ENCODE results near the gene TMEM270.

The TMEM270 gene

DNA sequence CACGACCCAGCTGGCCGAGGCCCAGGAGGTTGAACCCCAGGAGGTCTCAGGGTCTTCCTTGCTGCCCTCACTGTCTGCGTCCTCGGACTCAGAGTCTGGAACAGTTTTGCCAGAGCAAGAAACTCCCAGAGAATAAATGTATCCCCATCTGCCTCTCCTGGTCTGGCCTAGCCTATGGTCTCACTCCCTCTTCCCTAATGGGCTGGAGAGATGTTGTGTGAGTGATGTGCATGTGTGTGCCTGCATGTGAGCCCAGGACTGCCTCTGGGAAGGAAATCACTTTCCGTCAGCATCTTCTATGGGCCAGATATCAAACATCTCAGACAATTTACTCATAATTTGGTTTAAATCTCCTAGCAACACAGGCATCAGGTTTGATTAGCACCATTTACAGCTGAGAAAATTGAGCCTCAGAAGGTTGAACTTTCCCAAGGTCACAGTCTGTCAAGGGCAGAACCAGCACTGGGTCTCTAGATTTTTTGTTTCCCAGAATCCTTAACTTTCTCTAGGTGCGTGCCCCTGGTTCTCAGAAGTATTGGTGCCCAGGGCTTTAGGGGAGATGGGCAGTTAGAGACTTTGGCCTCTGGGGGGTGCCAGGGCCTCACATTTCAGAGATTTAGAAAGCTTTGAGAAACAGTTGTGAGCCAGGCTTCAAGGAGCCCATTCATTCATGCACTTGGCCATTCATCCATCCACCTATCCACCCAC lies 4.9 kb downstream of the TMEM270 start:
- H2BK12ac ChIP-seq (ENCODE audit: low read length in 2 of 2), result no peak overlapping the region
- no peak overlapping the region for H3K9ac ChIP-seq (ENCODE audit: low read length)
- peak; percentile 52 for DNase-seq
- WGBS, result 84% methylated on average over 4 of the region's 6 CpGs
- no peak overlapping the region for H2BK5ac ChIP-seq (ENCODE audit: low read depth, low read length, poor library complexity, severe bottlenecking)
- no peaks in the 10 kb centered on the region for H3K36me3 ChIP-seq (ENCODE audit: control insufficient read depth in 1 of 2, insufficient read depth in 2 of 2, low read depth in 1 of 2, low read length in 2 of 2)
- no peak overlapping the region for H4K91ac ChIP-seq (ENCODE audit: low read length)
- no peaks in the 10 kb centered on the region for H3K79me1 ChIP-seq (replicated peaks; ENCODE audit: low read length, poor library complexity, severe bottlenecking)
- H3K9me3 ChIP-seq (ENCODE audit: control insufficient read depth, low read length), result no peaks in the 10 kb centered on the region
- H3K27me3 ChIP-seq (ENCODE audit: control insufficient read depth in 1 of 2, insufficient read depth in 1 of 2, low read length in 2 of 2), result peaks cover 0 to 4% of the 10 kb centered on the region in 2 experiments
- H3K14ac ChIP-seq (ENCODE audit: low read length in 2 of 2), result no peak overlapping the region
- no peak overlapping the region for H2BK120ac ChIP-seq (ENCODE audit: low read depth, low read length)
- H3K4me2 ChIP-seq (ENCODE audit: low read length, poor library complexity, severe bottlenecking), result no peak overlapping the region
- H3K4ac ChIP-seq (ENCODE audit: low read depth in 1 of 2, low read length in 2 of 2), result no peak overlapping the region
- H2AK5ac ChIP-seq (ENCODE audit: low read length, severe bottlenecking), result no peak overlapping the region
- H3K4me3 ChIP-seq (ENCODE audit: insufficient read depth in 1 of 2, low read depth in 1 of 2, low read length in 2 of 2), result no peak overlapping the region
- H2AFZ ChIP-seq (ENCODE audit: low read depth, low read length), result no peak overlapping the region
- no peak overlapping the region for H2BK15ac ChIP-seq (ENCODE audit: low read depth, poor library complexity, severe bottlenecking)
- no peak overlapping the region for H4K8ac ChIP-seq (ENCODE audit: low read length)
- H3K18ac ChIP-seq (ENCODE audit: low read depth in 1 of 2, low read length in 2 of 2), result no peak overlapping the region
- no peak overlapping the region for H3K27ac ChIP-seq (ENCODE audit: low read length, poor library complexity, severe bottlenecking)
- no peak overlapping the region for H3K23ac ChIP-seq (ENCODE audit: low read length in 2 of 2)
- peaks cover 8% of the 10 kb centered on the region for H3K4me1 ChIP-seq (ENCODE audit: control insufficient read depth, insufficient read depth, low read depth, low read length)

DNA sequence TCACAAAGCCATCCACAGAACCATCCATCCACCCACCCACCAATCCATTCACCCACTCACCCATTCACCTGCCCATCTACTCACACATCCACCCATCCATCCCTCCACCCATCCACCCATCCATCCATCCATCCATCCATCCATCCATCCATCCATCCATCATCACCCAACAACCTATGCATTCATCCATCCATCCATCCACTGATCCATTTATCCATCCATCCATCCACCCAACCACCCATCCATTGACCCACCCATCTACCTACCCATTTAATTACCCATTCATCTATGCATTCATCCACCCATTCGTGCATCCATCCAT lies 5.4 kb downstream of the TMEM270 start:
- Histone ChIP-seq H3K23ac (ENCODE audit: low read length in 2 of 2) (no peak overlapping the region), H2AK5ac (ENCODE audit: low read length, severe bottlenecking) (no peak overlapping the region), H3K4ac (ENCODE audit: low read depth in 1 of 2, low read length in 2 of 2) (no peak overlapping the region), H3K4me3 (ENCODE audit: insufficient read depth in 1 of 2, low read depth in 1 of 2, low read length in 2 of 2) (no peak overlapping the region), H2BK5ac (ENCODE audit: low read depth, low read length, poor library complexity, severe bottlenecking) (no peak overlapping the region), H3K36me3 (ENCODE audit: control insufficient read depth in 1 of 2, insufficient read depth in 2 of 2, low read depth in 1 of 2, low read length in 2 of 2) (no peaks in the 10 kb centered on the region), H3K18ac (ENCODE audit: low read depth in 1 of 2, low read length in 2 of 2) (no peak overlapping the region), H2BK12ac (ENCODE audit: low read length in 2 of 2) (no peak overlapping the region), H3K4me1 (ENCODE audit: control insufficient read depth, insufficient read depth, low read depth, low read length) (peaks cover 8% of the 10 kb centered on the region), H2BK120ac (ENCODE audit: low read depth, low read length) (no peak overlapping the region), H4K91ac (ENCODE audit: low read length) (no peak overlapping the region), H2BK15ac (ENCODE audit: low read depth, poor library complexity, severe bottlenecking) (no peak overlapping the region), H3K14ac (ENCODE audit: low read length in 2 of 2) (no peak overlapping the region), H3K9ac (ENCODE audit: low read length) (no peak overlapping the region), H3K79me1 (replicated peaks; ENCODE audit: low read length, poor library complexity, severe bottlenecking) (no peaks in the 10 kb centered on the region), H3K9me3 (ENCODE audit: control insufficient read depth, low read length) (no peaks in the 10 kb centered on the region), H3K27me3 (ENCODE audit: control insufficient read depth in 1 of 2, insufficient read depth in 1 of 2, low read length in 2 of 2) (peaks cover 3 to 4% of the 10 kb centered on the region in 2 experiments), H3K27ac (ENCODE audit: low read length, poor library complexity, severe bottlenecking) (no peak overlapping the region), H2AFZ (ENCODE audit: low read depth, low read length) (no peak overlapping the region), H3K4me2 (ENCODE audit: low read length, poor library complexity, severe bottlenecking) (no peak overlapping the region), H4K8ac (ENCODE audit: low read length) (no peak overlapping the region)
- DNase-seq, result no peak
- 74% methylated on average over 1 of the region's 1 CpG for WGBS

DNA sequence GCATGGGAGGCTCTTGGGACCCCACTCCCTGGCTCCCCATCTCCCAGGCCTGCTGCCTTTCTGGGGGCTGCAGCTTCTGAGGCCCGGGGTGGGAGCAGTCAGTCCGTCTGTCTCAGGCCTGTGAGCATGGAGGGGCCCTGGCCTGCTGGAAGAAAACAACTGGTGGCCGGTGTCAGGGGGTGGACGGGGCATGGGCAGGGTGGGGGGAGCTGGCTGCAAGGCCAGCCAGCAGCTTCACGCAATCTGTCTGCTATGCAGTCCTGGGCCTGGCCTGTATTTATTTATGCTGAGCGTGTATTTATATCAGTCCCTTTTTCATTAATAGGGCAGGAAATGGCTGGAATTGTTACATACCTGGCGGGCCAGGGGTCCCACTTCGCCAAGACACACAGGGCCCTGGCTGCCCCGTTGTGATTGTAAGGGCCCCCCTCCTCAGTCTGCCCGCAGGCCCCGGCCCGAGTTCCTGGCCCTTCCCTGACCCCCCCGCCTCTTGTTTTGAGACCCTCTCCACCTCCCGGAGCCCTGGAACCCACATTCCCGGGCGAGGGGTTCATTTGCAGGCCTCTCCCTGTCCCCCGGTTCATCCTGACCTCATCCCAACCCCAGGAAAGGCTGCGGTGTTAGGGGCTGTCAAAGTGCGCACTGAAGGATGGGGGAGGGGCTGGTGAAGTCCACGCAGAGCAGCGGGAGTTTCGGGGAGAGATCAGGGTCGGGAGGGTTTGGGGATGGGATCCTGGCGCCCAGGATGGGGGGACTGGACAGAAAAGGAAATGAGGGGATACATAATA lies 8.2 kb downstream of the TMEM270 start:
- no peak overlapping the region for H3K4me2 ChIP-seq (ENCODE audit: low read length, poor library complexity, severe bottlenecking)
- H3K9ac ChIP-seq (ENCODE audit: low read length), result no peak overlapping the region
- no peak overlapping the region for H3K14ac ChIP-seq (ENCODE audit: low read length in 2 of 2)
- H2AFZ ChIP-seq (ENCODE audit: low read depth, low read length), result no peak overlapping the region
- no peak overlapping the region for H3K18ac ChIP-seq (ENCODE audit: low read depth in 1 of 2, low read length in 2 of 2)
- H3K27me3 ChIP-seq (ENCODE audit: control insufficient read depth in 1 of 2, insufficient read depth in 1 of 2, low read length in 2 of 2), result peaks cover 6 to 8% of the 10 kb centered on the region in 2 experiments
- no peak overlapping the region for H3K27ac ChIP-seq (ENCODE audit: low read length, poor library complexity, severe bottlenecking)
- peaks cover 8% of the 10 kb centered on the region for H3K4me1 ChIP-seq (ENCODE audit: control insufficient read depth, insufficient read depth, low read depth, low read length)
- no peaks in the 10 kb centered on the region for H3K79me1 ChIP-seq (replicated peaks; ENCODE audit: low read length, poor library complexity, severe bottlenecking)
- H3K36me3 ChIP-seq (ENCODE audit: control insufficient read depth in 1 of 2, insufficient read depth in 2 of 2, low read depth in 1 of 2, low read length in 2 of 2), result no peaks in the 10 kb centered on the region
- DNase-seq, result no peak
- H2BK120ac ChIP-seq (ENCODE audit: low read depth, low read length), result no peak overlapping the region
- no peaks in the 10 kb centered on the region for H3K9me3 ChIP-seq (ENCODE audit: control insufficient read depth, low read length)
- peak overlapping the region; percentile 13 for H2BK15ac ChIP-seq (ENCODE audit: low read depth, poor library complexity, severe bottlenecking)
- H4K8ac ChIP-seq (ENCODE audit: low read length), result peak overlapping the region; percentile 9
- no peak overlapping the region for H2BK12ac ChIP-seq (ENCODE audit: low read length in 2 of 2)
- 68% methylated on average over 19 of the region's 24 CpGs for WGBS
- no peak overlapping the region for H3K4ac ChIP-seq (ENCODE audit: low read depth in 1 of 2, low read length in 2 of 2)
- H2BK5ac ChIP-seq (ENCODE audit: low read depth, low read length, poor library complexity, severe bottlenecking), result no peak overlapping the region
- no peak overlapping the region for H4K91ac ChIP-seq (ENCODE audit: low read length)
- H3K4me3 ChIP-seq (ENCODE audit: insufficient read depth in 1 of 2, low read depth in 1 of 2, low read length in 2 of 2), result no peak overlapping the region
- H3K23ac ChIP-seq (ENCODE audit: low read length in 2 of 2), result no peak overlapping the region
- no peak overlapping the region for H2AK5ac ChIP-seq (ENCODE audit: low read length, severe bottlenecking)

DNA sequence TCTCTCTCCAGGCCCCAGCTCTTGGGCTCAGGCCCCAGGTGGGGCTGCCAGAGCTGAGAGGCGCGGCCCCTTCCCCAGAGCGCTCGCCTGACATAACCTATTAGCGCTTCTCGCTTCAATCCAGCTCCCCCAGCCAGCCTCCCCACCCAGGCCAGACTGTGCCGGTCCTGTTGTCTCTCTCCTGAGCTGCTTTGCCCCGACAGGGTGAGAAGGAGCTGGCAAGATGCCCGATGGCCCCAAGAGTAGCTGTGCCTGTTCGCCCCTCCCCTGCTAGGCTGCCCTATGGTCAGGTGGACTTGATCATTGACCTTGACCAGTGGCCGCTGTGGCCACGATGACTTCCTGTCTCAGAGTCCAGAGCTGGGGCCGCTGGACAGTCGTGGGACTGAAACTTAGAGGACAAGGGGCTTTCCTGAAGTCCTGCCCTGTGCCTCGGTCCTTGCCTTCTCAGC lies 9.1 kb downstream of the TMEM270 start:
- Histone ChIP-seq H3K4ac (ENCODE audit: low read depth in 1 of 2, low read length in 2 of 2) (no peak overlapping the region), H3K23ac (ENCODE audit: low read length in 2 of 2) (no peak overlapping the region), H2BK12ac (ENCODE audit: low read length in 2 of 2) (no peak overlapping the region), H4K91ac (ENCODE audit: low read length) (no peak overlapping the region), H3K18ac (ENCODE audit: low read depth in 1 of 2, low read length in 2 of 2) (peak overlapping the region in 1 of 2 experiments; percentile 28), H3K36me3 (ENCODE audit: control insufficient read depth in 1 of 2, insufficient read depth in 2 of 2, low read depth in 1 of 2, low read length in 2 of 2) (no peaks in the 10 kb centered on the region), H2BK15ac (ENCODE audit: low read depth, poor library complexity, severe bottlenecking) (peak overlapping the region; percentile 13), H2BK120ac (ENCODE audit: low read depth, low read length) (no peak overlapping the region), H3K9me3 (ENCODE audit: control insufficient read depth, low read length) (no peaks in the 10 kb centered on the region), H4K8ac (ENCODE audit: low read length) (no peak overlapping the region), H2AK5ac (ENCODE audit: low read length, severe bottlenecking) (no peak overlapping the region), H3K4me3 (ENCODE audit: insufficient read depth in 1 of 2, low read depth in 1 of 2, low read length in 2 of 2) (no peak overlapping the region), H3K14ac (ENCODE audit: low read length in 2 of 2) (no peak overlapping the region), H2AFZ (ENCODE audit: low read depth, low read length) (no peak overlapping the region), H3K4me1 (ENCODE audit: control insufficient read depth, insufficient read depth, low read depth, low read length) (peaks cover 8% of the 10 kb centered on the region), H3K79me1 (replicated peaks; ENCODE audit: low read length, poor library complexity, severe bottlenecking) (no peaks in the 10 kb centered on the region), H2BK5ac (ENCODE audit: low read depth, low read length, poor library complexity, severe bottlenecking) (no peak overlapping the region), H3K27me3 (ENCODE audit: control insufficient read depth in 1 of 2, insufficient read depth in 1 of 2, low read length in 2 of 2) (peaks cover 6 to 13% of the 10 kb centered on the region in 2 experiments), H3K4me2 (ENCODE audit: low read length, poor library complexity, severe bottlenecking) (no peak overlapping the region), H3K27ac (ENCODE audit: low read length, poor library complexity, severe bottlenecking) (no peak overlapping the region), H3K9ac (ENCODE audit: low read length) (no peak overlapping the region)
- WGBS, result 45% methylated on average over 15 of the region's 15 CpGs
- DNase-seq, result no peak

Measured in mesenchymal stem cell (in vitro differentiated cells and primary cell).